ENCODE results near the gene WAC. TPM values are rescaled to one million over a fixed set of nuclear protein-coding genes. Genes with fewer than 3 reads are reported as not detected.

Gene WAC
- total and polyA plus RNA-seq, 2 of the 13 experiments (the other 11 are each of a cell fraction or from before 2014, with no cell fraction given), result 69.1 to 96.2 TPM

DNA sequence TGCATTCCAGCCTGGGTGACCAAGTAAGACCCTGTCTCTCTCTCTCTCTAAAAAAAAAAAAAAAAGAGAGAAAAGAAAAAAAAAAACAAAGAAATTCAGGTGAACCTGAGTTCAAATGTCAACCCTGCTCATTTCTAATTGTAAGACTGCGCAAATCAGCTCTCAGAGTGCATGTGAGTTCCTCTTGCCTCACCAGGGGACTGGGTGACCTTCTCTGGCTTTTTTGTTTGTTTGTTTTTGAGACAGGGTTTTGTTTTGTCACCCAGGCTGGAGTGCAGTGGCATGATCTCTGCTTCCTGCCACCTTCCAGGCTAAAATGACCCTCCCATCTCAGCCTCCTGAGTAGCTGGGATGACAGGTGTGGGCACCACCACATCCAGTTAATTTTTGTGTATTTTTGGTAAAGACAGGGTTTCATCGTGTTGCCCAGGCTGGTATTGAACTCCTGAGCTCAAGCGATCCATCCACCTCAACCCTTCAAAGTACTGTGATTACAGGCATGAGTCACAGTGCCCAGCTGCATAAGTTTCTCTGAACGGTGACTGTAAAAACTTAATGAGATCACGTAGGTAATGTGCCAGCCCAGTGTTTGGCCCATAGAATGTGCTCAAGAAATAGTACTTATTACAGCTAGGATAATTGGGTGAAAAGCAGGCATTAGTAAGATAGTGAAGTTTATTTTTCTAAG is 99.1 kb downstream of the WAC start (continued):
- TF ChIP-seq, protein P1, sequence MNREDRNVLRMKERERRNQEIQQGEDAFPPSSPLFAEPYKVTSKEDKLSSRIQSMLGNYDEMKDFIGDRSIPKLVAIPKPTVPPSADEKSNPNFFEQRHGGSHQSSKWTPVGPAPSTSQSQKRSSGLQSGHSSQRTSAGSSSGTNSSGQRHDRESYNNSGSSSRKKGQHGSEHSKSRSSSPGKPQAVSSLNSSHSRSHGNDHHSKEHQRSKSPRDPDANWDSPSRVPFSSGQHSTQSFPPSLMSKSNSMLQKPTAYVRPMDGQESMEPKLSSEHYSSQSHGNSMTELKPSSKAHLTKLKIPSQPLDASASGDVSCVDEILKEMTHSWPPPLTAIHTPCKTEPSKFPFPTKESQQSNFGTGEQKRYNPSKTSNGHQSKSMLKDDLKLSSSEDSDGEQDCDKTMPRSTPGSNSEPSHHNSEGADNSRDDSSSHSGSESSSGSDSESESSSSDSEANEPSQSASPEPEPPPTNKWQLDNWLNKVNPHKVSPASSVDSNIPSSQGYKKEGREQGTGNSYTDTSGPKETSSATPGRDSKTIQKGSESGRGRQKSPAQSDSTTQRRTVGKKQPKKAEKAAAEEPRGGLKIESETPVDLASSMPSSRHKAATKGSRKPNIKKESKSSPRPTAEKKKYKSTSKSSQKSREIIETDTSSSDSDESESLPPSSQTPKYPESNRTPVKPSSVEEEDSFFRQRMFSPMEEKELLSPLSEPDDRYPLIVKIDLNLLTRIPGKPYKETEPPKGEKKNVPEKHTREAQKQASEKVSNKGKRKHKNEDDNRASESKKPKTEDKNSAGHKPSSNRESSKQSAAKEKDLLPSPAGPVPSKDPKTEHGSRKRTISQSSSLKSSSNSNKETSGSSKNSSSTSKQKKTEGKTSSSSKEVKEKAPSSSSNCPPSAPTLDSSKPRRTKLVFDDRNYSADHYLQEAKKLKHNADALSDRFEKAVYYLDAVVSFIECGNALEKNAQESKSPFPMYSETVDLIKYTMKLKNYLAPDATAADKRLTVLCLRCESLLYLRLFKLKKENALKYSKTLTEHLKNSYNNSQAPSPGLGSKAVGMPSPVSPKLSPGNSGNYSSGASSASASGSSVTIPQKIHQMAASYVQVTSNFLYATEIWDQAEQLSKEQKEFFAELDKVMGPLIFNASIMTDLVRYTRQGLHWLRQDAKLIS (CRISPR knock-in tag; IDR thresholded peaks at IDR 0.05), result no peak
- no peak for TF ChIP-seq HOXD1 (CRISPR knock-in tag; IDR thresholded peaks at IDR 0.05)
- TF ChIP-seq YEATS2 (CRISPR knock-in tag; IDR thresholded peaks at IDR 0.05; ENCODE audit: borderline replicate concordance), result no peak
- TF ChIP-seq SMYD3 (CRISPR knock-in tag; IDR thresholded peaks at IDR 0.05), result no peak
- no peak for TF ChIP-seq ZNF543 (CRISPR knock-in tag; IDR thresholded peaks at IDR 0.05)

DNA sequence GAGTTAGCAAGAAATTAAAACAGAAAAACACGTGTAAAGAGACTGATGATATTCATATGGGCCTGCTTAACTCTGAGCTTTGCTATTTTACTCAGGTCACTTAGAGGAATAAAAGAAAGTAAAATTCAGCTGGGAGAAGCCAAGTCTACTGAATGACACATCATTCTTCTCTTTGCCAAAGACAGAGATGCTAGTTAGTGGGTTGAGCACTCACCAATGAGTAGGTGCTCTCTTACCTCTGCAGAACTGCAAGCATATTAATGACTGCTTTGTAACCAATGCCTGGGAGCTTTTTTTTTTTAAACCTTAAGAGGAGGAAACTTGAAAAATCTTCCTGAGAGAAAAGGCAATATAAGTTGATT is 99.6 kb downstream of the WAC start:
- no peak overlapping the region for H3K9ac ChIP-seq (ENCODE audit: insufficient read depth, low read depth, low read length)
- POLR2A ChIA-PET, result no interaction called here
- no TSS peak for BruUV-seq (replicated peaks)
- WGBS (ENCODE audit: low lambda C conversion rate), result 76% methylated on average over 1 of the region's 1 CpG
- no peak overlapping the region for H2AFZ ChIP-seq (ENCODE audit: low read length)
- CTCF ChIA-PET (ENCODE audit: low intra/inter-chr PET ratio, low total read pairs), result no interaction called here
- H3K4me1 ChIP-seq (ENCODE audit: insufficient read depth, low read length), result peaks cover 21% of the 10 kb centered on the region
- DNase-seq (ENCODE audit: low spot score), result no peak
- FAIRE-seq, result no peak
- no peaks in the 10 kb centered on the region for H3K79me2 ChIP-seq (ENCODE audit: insufficient read depth, low read length)
- H3K9me3 ChIP-seq (ENCODE audit: low read length), result no peaks in the 10 kb centered on the region
- H4K20me1 ChIP-seq (ENCODE audit: insufficient read depth, low read length), result no peaks in the 10 kb centered on the region
- no peak overlapping the region for H3K4me2 ChIP-seq (ENCODE audit: low read depth, low read length)
- ATAC-seq, result no peak
- intact Hi-C loops (cut with micrococcal nuclease; ENCODE audit: unreplicated experiment), result no loop called here
- no peaks in the 10 kb centered on the region for H3K36me3 ChIP-seq (replicated peaks in 1 of 2; ENCODE audit: control insufficient read depth in 1 of 2, insufficient read depth in 2 of 2, low read length in 2 of 2)
- in situ Hi-C loops (cut with HindIII; ENCODE audit: extremely low pct_ligation_motif_present, low pct_unique_long_range_greater_than_20kb), result loop anchor here (10.0 kb wide), 1 partner anchor 672 kb away; no protein-coding TSS in a partner anchor
- no peak overlapping the region for H3K4me3 ChIP-seq (replicated peaks in 1 of 3; ENCODE audit: insufficient read depth in 1 of 3, low read depth in 2 of 3, low read length in 3 of 3)
- H3K27me3 ChIP-seq (ENCODE audit: control insufficient read depth in 1 of 2, insufficient read depth in 2 of 2, low read length in 2 of 2), result peaks cover 0 to 4% of the 10 kb centered on the region in 2 experiments; a peak in 1 of 5 replicates
- H3K27ac ChIP-seq (ENCODE audit: extremely low read length, insufficient read depth, low read length), result no peak overlapping the region
- TF ChIP-seq CREB1 (IDR thresholded peaks at IDR 0.05), result no peak
- TF ChIP-seq CREB1 (CRISPR knock-in tag; IDR thresholded peaks at IDR 0.05), result no peak
- no peak for TF ChIP-seq ZBTB42 (CRISPR knock-in tag; IDR thresholded peaks at IDR 0.05)
- TF ChIP-seq PCBP2 (optimal IDR thresholded peaks at IDR 0.05; ENCODE audit: low read depth, low read length, poor library complexity, severe bottlenecking), result no peak
- TF ChIP-seq KLF13 (CRISPR knock-in tag; IDR thresholded peaks at IDR 0.05), result no peak
- no peak for TF ChIP-seq ZNF10 (CRISPR knock-in tag; IDR thresholded peaks at IDR 0.05; ENCODE audit: borderline replicate concordance, low read depth)
- TF ChIP-seq, protein P2, sequence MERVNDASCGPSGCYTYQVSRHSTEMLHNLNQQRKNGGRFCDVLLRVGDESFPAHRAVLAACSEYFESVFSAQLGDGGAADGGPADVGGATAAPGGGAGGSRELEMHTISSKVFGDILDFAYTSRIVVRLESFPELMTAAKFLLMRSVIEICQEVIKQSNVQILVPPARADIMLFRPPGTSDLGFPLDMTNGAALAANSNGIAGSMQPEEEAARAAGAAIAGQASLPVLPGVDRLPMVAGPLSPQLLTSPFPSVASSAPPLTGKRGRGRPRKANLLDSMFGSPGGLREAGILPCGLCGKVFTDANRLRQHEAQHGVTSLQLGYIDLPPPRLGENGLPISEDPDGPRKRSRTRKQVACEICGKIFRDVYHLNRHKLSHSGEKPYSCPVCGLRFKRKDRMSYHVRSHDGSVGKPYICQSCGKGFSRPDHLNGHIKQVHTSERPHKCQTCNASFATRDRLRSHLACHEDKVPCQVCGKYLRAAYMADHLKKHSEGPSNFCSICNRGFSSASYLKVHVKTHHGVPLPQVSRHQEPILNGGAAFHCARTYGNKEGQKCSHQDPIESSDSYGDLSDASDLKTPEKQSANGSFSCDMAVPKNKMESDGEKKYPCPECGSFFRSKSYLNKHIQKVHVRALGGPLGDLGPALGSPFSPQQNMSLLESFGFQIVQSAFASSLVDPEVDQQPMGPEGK (CRISPR knock-in tag; IDR thresholded peaks at IDR 0.05), result no peak
- no peak for TF ChIP-seq RFXAP (CRISPR knock-in tag; IDR thresholded peaks at IDR 0.05; ENCODE audit: borderline replicate concordance)
